DMS114 treated with DMSO at 0.1 percent for 48 hours (cell line): ENCODE results near the gene C1QTNF12.

Source experiments
- DNase-seq: peaks from one replicate; lab custom pipeline; 2025; ENCODE audit not compliant: unreplicated experiment; lab: John Stamatoyannopoulos, UW

C1QTNF12 gene

GRCh38 chr1:1241588-1242219, 4.8 kb downstream of the C1QTNF12 start:
- DNase-seq, result no peak

- no peak for DNase-seq
Measured at GRCh38 chr1:1240822-1241587, 5.5 kb downstream of the C1QTNF12 start.

GRCh38 chr1:1240348-1240732, 6.2 kb downstream of the C1QTNF12 start:
- DNase-seq, result no peak

- DNase-seq, result no peak
Measured at GRCh38 chr1:1239614-1240347, 6.7 kb downstream of the C1QTNF12 start.

GRCh38 chr1:1239227-1239613, 7.3 kb downstream of the C1QTNF12 start:
- DNase-seq, result no peak

- DNase-seq, result no peak
Measured at GRCh38 chr1:1238702-1239178, 7.8 kb downstream of the C1QTNF12 start.

GRCh38 chr1:1237874-1238701, 8.4 kb downstream of the C1QTNF12 start:
- DNase-seq, result no peak

- DNase-seq, result no peak
Measured at GRCh38 chr1:1236945-1237873, 9.3 kb downstream of the C1QTNF12 start.

- no peak for DNase-seq
Measured at GRCh38 chr1:1236176-1236763, 10.3 kb downstream of the C1QTNF12 start.

- DNase-seq, result no peak
Measured at GRCh38 chr1:1235016-1235744, 11.3 kb downstream of the C1QTNF12 start.

GRCh38 chr1:1234180-1234808, 12.2 kb downstream of the C1QTNF12 start:
- no peak for DNase-seq

- no peak for DNase-seq
Measured at GRCh38 chr1:1233567-1233892, 13.0 kb downstream of the C1QTNF12 start.

GRCh38 chr1:1232796-1233566, 13.5 kb downstream of the C1QTNF12 start:
- no peak for DNase-seq

- no peak for DNase-seq
Measured at GRCh38 chr1:1232208-1232795, 14.2 kb downstream of the C1QTNF12 start, which contains the start of gene B3GALT6. B3GALT6 (plus strand) TSS chr1:1232237; CDS start chr1:1232279, 42 bp downstream.

GRCh38 chr1:1231400-1232207, 14.9 kb downstream of the C1QTNF12 start, which contains the start of gene SDF4:
SDF4 (minus strand) TSS chr1:1232001; CDS start chr1:1228772, 3,229 bp downstream.
- DNase-seq, result peak; percentile 85

GRCh38 chr1:1230656-1231399, 15.7 kb downstream of the C1QTNF12 start:
- peak; percentile 36 for DNase-seq
